Measurements from ENCODE around the gene UBE2E1.
"Not testable (repeated sequence)": the region's sequence is repeated elsewhere in the genome, so short reads cannot be mapped to it uniquely, and the experiment has no call there.

The UBE2E1 gene

DNA sequence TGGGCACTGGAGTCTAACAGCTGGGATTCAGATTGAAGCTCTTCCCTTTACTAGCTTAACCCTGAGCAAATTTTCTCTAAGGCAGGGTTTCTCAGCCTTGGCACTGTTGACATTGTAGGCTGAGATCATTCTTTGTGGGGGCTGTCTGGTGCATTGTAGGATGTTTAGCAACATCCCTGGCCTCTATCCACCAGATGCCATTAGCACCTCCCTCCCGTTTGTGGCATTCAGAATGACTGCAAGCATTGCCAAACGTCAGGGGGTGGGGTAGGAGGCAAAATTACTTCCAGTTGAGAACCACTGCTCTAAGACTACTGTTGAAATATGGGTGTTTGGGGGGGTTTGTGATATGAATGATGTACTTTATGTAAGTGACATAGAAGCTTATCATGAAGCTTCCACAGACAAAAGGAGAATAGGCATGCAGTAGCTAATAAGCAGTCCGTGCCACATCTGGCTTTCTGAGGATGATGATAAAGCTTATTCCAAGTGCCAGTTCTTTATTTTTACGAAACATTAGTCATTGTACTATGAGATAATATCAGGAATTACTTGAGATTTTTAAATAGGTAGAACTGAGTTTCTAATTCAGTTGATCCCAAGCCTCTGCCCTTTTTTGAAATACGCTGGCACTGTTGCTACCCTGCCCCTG, 71.7 kb downstream of the UBE2E1 start:
- no peak for DNase-seq (ENCODE audit: low read depth in 1 of 2, low spot score in 1 of 2)

DNA sequence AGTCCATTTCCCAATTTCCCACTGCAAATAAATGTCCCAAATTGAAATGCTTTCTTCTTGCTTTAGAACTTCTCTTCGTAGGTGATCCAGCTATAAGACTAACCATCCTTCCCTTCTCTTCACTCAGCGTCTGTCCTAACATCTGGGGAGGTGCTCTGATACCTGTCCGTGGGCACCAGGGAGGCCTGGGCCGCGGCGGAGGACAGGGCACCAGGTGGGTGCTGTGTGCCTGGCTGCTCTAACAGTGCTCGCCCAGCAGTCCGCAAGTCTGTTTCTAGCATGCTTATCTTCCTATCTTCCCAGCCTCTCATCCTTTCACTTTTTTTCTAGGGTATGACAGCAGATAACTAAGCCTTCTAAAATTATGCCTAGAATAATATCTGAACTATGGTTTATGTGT, 73.7 kb downstream of the UBE2E1 start:
- DNase-seq (ENCODE audit: low read depth in 1 of 2, low spot score in 1 of 2): no peak

DNA sequence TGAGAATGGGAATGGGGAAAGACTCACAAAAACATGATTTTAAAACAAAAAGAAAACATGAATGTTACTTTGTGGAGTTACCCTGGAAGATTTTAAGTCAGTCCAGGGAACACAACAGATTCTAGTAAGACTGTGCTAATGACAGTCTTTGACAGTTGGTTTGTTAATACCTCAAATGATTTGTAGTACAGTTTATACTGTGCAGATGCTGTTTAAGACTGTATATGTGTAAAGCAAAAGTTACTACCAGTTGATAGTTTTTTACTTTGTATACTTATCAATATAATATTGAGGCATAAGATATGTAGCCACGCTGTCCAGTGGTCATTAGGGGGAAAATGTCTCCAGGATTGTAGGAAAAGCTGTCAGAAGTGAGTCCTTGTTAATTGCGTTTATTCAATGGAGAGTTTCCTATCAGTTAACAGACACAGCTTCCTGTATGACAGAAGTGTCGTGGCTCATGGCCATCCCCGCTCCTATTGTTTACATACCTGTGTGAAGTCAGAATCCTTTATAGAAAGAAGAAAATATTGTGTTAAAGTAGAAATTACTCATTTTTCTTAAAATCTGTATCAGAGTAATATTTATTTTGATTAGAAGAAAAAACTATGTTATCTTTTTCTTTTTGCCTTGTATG, 75.1 kb downstream of the UBE2E1 start:
- no peak for DNase-seq (ENCODE audit: low read depth in 1 of 2, low spot score in 1 of 2)

DNA sequence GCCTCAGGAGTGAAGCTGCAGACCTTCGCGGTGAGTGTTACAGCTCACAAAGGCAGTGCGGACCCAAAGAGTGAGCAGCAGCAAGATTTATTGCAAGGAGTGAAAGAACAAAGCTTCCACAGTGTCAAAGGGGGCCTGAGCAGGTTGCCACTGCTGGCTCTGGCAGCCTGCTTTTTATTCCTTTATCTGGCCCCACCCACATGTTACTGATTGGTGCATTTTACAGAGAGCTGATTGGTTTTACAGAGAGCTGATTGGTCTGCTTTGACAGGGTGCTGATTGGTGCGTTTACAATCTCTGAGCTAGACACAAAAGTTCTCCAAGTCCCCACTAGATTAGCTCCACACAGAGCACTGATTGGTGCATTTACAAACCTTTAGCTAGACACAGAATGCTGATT, 76.2 kb downstream of the UBE2E1 start:
- not testable (repeated sequence) for DNase-seq (ENCODE audit: low read depth in 1 of 2, low spot score in 1 of 2)

DNA sequence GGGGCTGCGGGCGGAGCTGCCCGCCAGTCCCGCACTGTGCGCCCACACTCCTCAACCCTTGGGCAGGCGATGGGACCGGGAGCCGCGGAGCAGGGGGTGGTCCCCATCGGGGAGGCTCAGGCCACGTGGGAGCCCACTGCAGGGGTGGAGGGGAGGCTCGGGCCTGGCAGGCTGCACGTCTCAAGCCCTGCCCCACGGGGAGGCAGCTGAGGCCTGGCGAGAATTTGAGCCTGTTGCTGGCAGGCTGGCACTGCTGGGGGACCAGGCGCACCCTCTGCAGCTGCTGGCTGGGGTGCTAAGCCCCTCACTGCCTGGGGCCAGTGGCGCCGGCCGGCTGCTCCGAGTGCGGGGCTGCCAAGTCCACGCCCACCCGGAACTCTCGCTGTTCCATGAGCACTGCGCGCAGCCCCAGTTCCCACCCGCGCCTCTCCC, 76.7 kb downstream of the UBE2E1 start:
- no peak for DNase-seq (ENCODE audit: low read depth in 1 of 2, low spot score in 1 of 2)

DNA sequence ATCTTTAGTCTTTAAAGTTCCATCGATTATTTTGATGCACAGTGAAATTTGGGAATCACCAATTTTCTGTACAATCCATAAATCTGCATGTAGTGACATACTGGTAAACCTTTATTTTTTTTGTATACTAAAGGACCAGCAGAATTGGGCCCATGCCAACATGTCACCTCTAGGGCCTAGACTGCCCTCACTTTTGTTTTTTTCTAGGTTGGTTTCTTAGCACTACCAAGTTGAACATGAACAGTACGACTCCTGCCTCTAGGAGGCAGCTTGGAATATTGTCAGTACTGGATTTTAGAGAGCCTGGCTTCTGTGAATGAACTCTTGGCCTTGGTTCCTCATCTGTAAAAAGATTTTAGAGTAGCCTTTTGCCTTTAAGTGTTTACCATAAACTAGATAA, 78.7 kb downstream of the UBE2E1 start:
- no peak for DNase-seq (ENCODE audit: low read depth in 1 of 2, low spot score in 1 of 2)

DNA sequence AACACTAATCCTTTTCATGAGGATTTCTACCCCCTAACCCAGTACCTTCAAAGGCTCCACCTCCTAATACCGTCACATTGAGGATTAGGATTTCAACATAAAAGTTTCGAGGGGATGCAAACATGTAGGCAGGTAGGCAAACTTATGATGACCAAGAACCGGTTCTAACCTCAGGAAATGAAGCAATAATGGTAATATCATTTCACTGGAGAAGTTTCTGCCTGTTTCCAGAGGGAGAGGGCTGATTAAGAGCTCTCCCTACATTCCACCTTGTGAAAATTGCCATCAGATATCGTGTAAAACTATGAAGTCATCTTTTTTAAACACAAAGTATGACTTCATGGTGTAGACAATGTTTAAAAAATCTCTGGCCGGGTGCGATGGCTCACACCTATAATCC, 79.5 kb downstream of the UBE2E1 start:
- DNase-seq (ENCODE audit: low read depth in 1 of 2, low spot score in 1 of 2): no peak

DNA sequence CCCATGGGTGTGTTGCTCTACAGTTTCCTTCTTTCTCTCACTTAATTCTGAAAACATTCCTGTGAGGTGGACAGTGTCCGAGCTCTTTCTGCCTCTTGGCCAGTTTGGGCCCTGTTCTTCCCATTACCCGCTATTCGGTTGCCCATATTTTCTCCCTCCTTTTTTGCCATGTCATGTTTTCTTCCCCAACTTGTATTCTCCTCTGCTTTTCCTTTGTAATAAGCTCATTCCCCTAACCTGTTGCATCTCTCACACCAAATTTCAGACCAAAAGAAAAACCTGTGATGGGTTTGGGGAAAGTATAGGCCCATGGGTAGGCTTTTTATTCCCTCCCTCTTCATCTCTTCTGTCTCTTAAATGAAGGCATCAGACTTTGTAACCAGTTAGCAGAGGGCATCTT, 80.6 kb downstream of the UBE2E1 start:
- no peak for DNase-seq (ENCODE audit: low read depth in 1 of 2, low spot score in 1 of 2)

DNA sequence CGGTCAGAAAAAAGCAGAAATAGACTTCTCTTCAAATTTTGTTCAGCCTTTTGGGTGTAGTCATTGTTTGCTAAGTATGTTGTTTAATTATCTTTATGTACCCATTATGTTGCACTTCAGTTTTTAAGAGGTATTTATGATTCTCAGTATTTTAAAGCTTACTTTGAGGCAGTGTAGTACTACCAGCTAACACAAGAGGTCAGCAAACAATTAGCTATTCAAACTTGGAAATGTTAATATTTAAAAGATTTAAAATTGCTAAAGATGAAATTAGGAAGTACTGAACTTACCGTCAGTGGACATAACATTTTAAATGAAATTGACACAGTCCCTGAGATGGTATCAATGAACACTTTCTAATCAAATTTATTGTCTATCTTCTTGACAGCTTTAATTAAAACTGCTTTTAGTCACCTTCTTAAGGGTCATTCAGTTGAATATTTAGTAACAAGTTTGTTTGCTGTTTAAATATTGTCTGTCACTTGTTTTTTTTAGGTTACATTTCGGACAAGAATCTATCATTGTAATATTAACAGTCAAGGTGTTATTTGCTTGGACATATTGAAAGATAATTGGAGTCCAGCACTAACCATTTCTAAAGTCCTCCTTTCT, 83.0 kb downstream of the UBE2E1 start:
- DNase-seq (ENCODE audit: low read depth in 1 of 2, low spot score in 1 of 2): no peak

DNA sequence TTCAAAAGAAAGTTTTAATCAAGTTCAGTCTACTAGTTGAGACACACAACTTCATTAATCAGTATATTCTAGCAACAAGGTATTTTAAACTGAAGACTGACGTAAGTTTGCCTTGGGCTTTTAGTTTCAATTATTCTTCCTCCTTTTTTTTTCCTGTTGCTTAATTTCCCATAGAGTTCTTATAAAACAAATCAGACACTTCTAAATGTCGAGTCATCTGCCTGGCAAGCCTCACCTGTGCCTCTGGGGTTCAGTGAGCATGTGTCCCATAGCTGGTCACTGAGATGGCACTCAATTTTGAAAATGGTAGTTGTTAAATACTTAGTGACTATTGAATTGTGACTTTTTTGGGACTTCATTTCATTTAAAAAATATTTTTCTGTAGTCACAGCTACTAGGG, 83.6 kb downstream of the UBE2E1 start:
- no peak for DNase-seq (ENCODE audit: low read depth in 1 of 2, low spot score in 1 of 2)

DNA sequence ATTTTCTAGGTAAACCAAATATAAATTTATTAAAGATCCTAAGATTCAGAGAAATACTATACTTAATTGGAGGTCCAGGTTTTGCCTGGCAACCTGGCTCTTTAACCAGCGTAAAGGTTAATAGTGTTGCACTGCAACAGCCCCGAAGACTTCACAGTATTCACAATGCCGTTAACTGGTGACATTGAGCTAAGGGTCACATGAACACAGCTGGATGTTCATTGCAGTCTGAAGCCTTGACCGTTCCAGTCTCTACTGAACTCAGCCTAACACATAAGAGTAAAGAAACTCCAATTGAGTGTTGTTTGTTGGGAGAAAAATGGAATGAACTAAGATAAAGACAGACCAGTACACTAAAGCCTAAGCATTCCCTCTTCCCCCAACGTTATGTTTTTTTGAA, 84.2 kb downstream of the UBE2E1 start:
- DNase-seq (ENCODE audit: low read depth in 1 of 2, low spot score in 1 of 2): no peak

DNA sequence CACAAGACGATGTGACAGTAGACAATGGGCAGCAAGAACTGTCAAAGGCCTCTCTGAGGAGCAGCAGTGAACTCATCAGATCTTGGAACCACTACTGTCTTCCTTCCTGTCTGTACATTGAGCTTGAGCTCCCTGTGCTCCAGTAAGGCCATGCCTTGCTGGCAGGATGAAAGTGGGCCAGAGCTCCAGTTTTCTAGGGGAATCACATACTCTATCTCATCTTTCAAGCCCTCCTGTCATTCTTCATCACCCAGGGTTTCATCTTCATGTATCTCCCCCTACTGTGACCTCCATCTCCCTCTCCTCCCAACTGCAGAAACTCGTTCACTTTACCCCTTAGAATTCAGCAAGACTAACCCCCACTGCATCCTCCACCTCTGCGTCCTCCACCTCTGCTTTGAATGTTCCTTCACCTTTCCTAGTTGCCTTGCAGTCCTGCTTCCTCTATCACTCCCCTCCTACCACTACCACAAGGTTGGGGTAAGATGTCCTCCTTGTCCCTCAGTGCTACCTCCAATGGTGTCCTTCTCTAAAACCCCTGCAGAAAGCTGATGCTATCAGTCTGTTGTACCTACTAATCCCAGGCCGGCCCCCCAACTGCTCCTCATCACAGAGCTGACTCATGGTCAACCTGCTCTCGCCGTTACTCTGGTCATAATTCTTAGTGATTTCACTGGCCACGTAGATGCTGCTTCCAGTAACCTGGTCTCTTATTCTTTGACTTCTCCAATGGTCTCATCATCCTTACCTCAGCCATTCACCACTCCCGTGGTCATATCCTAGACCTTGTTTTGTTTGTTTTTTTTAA, 88.7 kb downstream of the UBE2E1 start:
- no peak for DNase-seq (ENCODE audit: low read depth in 1 of 2, low spot score in 1 of 2)

DNA sequence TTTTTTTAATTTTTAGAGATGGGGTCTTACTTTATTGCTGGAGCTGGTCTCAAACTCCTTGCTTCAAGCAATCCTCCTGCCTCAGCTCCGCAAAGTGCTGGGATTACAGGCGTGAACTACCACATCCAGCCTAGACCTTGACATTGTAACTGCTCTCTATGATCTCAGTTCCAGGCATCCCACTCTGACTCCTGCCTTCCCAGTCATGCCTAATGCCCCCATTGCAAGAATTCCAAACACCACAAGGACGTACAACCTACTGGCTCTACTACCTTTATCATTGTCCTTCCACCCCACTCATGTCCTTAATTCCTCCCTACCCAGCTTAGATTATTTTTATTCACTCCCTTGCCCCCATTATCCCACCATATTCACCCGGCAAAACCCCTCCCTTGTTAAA, 89.4 kb downstream of the UBE2E1 start:
- DNase-seq (ENCODE audit: low read depth in 1 of 2, low spot score in 1 of 2): no peak

DNA sequence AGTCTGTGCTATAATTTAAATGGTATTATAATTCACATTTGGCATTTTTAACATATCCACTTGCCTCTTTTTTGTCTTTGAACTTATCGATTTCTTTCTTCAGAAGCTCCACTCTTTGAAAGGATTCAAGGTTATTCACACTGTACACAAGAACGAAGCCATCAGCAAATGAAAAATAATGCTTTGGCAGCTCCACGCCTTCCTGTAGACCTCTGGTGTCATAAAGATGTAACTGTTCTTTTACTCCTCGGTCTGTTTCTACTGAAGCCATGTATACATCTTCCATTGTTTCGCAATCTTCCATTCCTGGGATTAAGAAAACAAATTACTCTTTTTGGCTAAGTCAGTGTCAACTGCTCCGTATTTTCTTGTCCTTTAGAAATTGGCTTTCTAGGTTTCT, 95.0 kb downstream of the UBE2E1 start:
- no peak for DNase-seq (ENCODE audit: low read depth in 1 of 2, low spot score in 1 of 2)

DNA sequence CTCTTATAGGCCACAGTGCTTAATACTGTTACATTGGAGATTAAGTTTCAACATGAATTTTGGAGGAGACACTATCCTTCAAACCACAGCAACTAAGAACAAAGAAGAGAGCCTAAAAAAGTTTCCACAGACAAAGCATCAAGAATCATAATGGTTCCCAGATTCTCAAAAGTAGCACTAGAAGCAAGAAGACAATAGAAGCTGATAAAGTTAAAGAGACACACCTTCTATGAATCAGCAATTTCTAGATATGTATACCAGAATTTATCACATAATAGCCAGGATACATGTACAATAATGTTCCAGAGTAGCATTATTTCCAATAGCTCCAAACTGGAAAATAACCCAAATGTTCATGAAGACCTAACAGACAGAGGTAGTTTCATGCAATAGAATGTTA, 98.8 kb downstream of the UBE2E1 start:
- no peak for DNase-seq (ENCODE audit: low read depth in 1 of 2, low spot score in 1 of 2)

DNA sequence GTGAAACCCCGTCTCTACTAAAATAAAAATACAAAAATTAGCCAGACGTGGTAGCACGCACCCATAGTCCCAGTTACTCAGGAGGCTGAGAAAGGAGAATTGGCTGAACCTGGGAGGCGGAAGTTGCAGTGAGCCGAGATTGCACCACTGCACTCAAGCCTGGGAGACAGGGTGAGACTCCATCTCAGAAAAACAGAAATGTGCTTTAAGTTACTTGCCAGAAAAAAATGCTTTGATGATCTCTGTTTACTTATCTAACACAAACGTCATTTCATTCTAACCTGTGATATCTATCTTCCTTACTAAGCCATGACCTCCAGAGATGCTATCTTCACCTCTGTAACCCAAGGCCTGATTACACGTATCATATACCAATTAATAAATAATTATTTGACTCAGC, 103.6 kb downstream of the UBE2E1 start:
- no peak for DNase-seq (ENCODE audit: low read depth in 1 of 2, low spot score in 1 of 2)

DNA sequence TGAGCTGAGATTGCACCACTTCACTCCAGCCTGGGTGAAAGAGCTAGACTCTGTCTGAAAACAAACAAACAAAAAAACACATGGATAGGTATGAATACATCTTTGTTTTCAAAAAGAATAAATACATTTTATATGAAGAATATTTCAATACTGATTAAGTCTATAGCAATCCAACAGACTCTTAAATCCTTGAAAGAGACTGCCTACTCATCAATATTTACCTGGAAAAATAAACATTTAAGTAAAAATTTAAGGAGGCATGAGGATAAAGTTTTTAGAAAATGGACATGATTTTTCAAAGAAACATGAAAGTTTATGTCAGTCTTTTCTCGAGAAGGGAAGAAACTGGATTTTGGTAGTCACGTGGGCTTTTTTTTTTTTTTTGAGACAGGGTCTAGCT, 105.6 kb downstream of the UBE2E1 start:
- DNase-seq (ENCODE audit: low read depth in 1 of 2, low spot score in 1 of 2): no peak

DNA sequence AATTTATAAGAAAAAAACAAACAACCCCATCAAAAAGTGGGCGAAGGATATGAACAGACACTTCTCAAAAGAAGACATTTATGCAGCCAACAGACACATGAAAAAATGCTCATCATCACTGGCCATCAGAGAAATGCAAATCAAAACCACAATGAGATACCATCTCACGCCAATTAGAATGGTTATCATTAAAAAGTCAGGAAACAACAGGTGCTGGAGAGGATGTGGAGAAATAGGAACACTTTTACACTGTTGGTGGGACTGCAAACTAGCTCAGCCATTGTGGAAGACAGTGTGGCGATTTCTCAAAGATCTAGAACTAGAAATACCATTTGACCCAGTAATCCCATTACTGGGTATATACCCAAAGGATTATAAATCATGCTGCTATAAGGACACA, 106.6 kb downstream of the UBE2E1 start:
- not testable (repeated sequence) for DNase-seq (ENCODE audit: low read depth in 1 of 2, low spot score in 1 of 2)

DNA sequence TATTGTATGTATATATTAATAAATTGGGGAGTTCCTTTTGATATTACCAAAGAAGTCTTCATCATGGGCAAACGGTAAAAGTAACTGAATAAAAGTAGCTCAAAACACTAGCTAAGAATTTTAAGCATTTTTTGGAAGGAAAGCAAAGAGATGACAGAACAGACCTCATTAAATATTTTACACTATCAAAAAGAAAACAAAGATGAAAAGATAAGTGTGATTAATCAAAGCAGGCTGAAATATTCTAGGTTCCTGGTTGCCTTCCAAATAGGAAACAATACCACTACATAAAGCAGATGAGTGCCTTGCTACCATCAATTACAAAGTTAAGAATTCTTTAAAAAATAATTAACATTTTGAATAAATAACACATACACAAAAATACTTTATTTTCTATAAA, 107.4 kb downstream of the UBE2E1 start:
- DNase-seq (ENCODE audit: low read depth in 1 of 2, low spot score in 1 of 2): no peak

DNA sequence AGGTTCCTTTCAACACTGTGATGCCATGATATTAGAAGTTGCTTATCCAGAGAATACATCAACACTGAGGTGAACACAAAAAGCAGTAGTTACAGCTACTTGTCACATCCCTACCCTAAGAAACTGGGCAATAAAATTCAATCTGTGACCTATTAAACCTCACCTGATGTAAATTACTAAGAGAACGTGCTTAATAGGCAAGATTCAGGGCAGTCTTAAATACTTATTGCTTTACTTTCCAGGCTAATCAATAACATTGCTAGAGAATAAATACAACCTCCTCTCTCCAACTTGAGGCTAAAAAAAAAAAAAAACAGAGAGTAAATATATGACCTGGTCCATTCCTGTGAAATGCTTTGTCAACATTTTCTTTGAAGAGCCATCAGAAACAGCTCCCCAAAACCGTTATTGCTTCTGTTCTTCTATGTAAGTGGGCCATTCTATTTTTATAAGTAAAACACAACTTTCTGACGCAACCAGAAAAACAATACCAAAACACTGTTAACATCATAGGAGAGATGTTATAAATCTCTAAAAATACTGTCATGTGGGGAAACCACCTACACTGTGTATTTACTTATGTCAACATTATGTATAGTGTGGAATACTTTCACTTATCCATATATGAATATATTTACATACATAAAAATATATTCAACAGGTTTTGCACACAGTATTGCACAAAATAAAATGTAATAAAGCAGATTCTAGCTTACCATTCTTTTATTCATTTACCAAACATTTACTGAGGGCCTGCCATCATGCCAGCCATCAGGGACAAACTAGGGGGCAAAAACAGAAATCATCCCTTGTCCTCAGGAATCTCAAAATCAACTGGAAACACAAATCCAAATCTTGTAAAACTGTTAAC, 108.4 kb downstream of the UBE2E1 start:
- no peak for DNase-seq (ENCODE audit: low read depth in 1 of 2, low spot score in 1 of 2)

DNA sequence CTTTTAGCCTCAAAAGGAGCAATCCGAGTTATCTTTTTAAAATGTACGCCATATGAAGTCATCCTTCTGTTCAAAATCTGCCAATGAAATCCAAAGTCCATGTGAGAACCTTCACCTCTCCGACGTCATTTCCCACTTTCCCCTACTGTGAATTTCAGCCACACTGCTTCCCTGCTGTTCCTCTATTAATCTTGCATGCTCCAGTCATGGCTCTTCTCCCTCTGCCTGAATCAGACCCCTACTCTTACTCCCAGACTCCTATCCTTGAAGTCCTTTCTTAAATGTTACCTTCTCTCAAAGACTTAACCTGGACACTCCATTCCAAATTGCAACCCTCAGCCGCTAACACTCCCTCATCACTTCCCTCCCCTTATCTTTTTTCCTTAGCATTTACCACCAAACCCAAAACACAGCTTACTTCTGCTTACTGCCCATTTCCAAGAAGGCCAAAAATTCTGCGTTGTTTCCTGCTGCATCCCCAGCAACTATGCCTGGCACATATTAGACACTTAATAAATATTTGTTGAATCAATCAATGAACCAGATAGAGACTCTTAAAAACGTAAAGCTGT, 109.9 kb downstream of the UBE2E1 start:
- no peak for DNase-seq (ENCODE audit: low read depth in 1 of 2, low spot score in 1 of 2)
